Pancreas (tissue), 10 donors: Measurements from ENCODE around the gene EFNA5. TPM values are rescaled to one million over a fixed set of nuclear protein-coding genes. Genes with fewer than 3 reads are reported as not detected.

Experiments
- ATAC-seq, 4 donors: fragments of 200-7000 bp; cut with Tn5 transposase; one replicate each; pipeline versions ENCODE4 v1.8.0 to v1.9.1; 2020; ENCODE audit warnings: mild to moderate bottlenecking in 4 of 4, moderate library complexity in 4 of 4
- DNase-seq, 6 donors: peaks; one replicate each; pipeline ENCODE4 v3.0.0-alpha.2; 2020
- FAIRE-seq: peaks from 2 replicates; lab custom pipeline; 2012; peaks lifted over from hg19 to GRCh38; lab: Jason Lieb, UNC
- H3K27ac ChIP-seq, 4 donors: fragments of 200-600 bp; sonication (generic); 1 replicate in 3 of 4; 2 replicates in 1 of 4; pipeline versions ENCODE4 v1.5.0 to v1.8.0; 2020
- H3K27me3 ChIP-seq, 4 donors: fragments of 200-600 bp; one replicate each; pipeline ENCODE4 v1.8.0; 2021
- H3K36me3 ChIP-seq, 3 donors: fragments of 200-600 bp; sonication (generic) in 1 of 3; one replicate each; pipeline versions ENCODE4 v1.5.0 to v1.8.0; 2020 to 2021
- H3K4me1 ChIP-seq, 3 donors: fragments of 200-600 bp; one replicate each; pipeline ENCODE4 v1.8.0; 2021
- H3K4me3 ChIP-seq, 4 donors: fragments of 200-600 bp; sonication (generic) in 2 of 4; one replicate each; pipeline versions ENCODE4 v1.5.0 to v1.8.0; 2020 to 2021
- H3K9me3 ChIP-seq, 4 donors: fragments of 200-600 bp; one replicate each; pipeline ENCODE4 v1.8.0; 2021
- CTCF ChIP-seq, 4 donors: fragments of 200-600 bp; sonication (generic) in 3 of 4; IDR thresholded peaks; one replicate each; pipeline versions ENCODE4 v1.5.0 to v1.8.0; 2021; ENCODE audit warnings: antibody characterized with exemption in 4 of 4
- WGBS, 2 donors: extraction: QIAGEN DNeasy Blood & Tissue Kit; methylation state at CpG; one replicate each; pipeline ENCODE4 v1.1.7; 2013; 5-methylcytosine and 5-hydroxymethylcytosine counted together
- intact Hi-C, 3 donors: fragments of 100-400 bp; cut with DNase I; formaldehyde crosslinking; loops; one replicate each; pipeline versions ENCODE4 v1.11.1 to v1.14.2; 2022
- polyA plus RNA-seq, 2 donors: library from polyadenylated mRNA; stranded (reverse); fragments of 200-250 nt; gene quantifications; one replicate each; pipeline ENCODE4 v1.2.3, GENCODE V29; 2013
- total RNA-seq, 6 donors: library from RNA; stranded (reverse); fragmentation: NEBNext Ultra II Directional in 4 of 6; extraction: Animal tissue kit (Norgen Biotek cat#: 25700) in 4 of 6; gene quantifications; one replicate each; pipeline versions ENCODE4 v1.2.1 to v1.2.4, GENCODE V29; 2021 to 2023
- donor health status: healthy with polysubstance abuse.
- donor health status: DM: no; HTN: no; CAD: no; lungs with moderate emphysema.
- donor health status: DM: no; HTN: no; CAD: no.
- donor health status: control.
- donor health status: control.
- donor health status: Bipolar disorder and iron deficiency.
- donor health status: DM: yes; HTN: yes; CAD: no.
- donor health status: DM: no; HTN: no; CAD: no.
- donor health status: DM: no; HTN: no; CAD: no.
- donor health status: DM: yes; HTN: yes; CAD: no.

The EFNA5 gene
- total and polyA plus RNA-seq, 8 donors: 0.23 to 3.8 (median 2.1) TPM

- FAIRE-seq: no peak
- no peaks in the 10 kb centered on the region for H3K27me3 ChIP-seq
- H3K4me1 ChIP-seq: no peaks in the 10 kb centered on the region
- H3K36me3 ChIP-seq: no peaks in the 10 kb centered on the region
- 84 to 100% methylated on average over 1 of the region's 1 CpG for WGBS, 2 donors
- DNase-seq: no peak
- no peak for ATAC-seq
- no peak overlapping the region for H3K27ac ChIP-seq
- intact Hi-C loops: no loop called here
- no peak overlapping the region for H3K4me3 ChIP-seq
- no peak for TF ChIP-seq CTCF (IDR thresholded peaks at IDR 0.05)
- H3K9me3 ChIP-seq: no peaks in the 10 kb centered on the region
Measured at GRCh38 chr5:107687404-107687803, 16.7 kb upstream of the EFNA5 start.

- Histone ChIP-seq H3K4me3 (no peak overlapping the region), H3K9me3 (no peaks in the 10 kb centered on the region), H3K36me3 (no peaks in the 10 kb centered on the region), H3K27me3 (peaks cover 0 to 4% (median 0%) of the 10 kb centered on the region in 4 donors), H3K27ac (no peak overlapping the region), H3K4me1 (no peaks in the 10 kb centered on the region)
- ATAC-seq (no peak), DNase-seq (no peak), FAIRE-seq (no peak)
- TF ChIP-seq CTCF (IDR thresholded peaks at IDR 0.05): no peak
- 46 to 65% methylated on average over 3 of the region's 3 CpGs for WGBS, 2 donors
- intact Hi-C loops: no loop called here
Measured at GRCh38 chr5:107682533-107682932, 11.8 kb upstream of the EFNA5 start.

GRCh38 chr5:107680799-107681198 lies 10.1 kb upstream of the EFNA5 start:
- no peaks in the 10 kb centered on the region for H3K36me3 ChIP-seq
- DNase-seq: no peak
- no peak for FAIRE-seq
- TF ChIP-seq CTCF (IDR thresholded peaks at IDR 0.05): no peak
- no peak overlapping the region for H3K4me3 ChIP-seq
- H3K4me1 ChIP-seq: no peaks in the 10 kb centered on the region
- WGBS, 2 donors: 63 to 68% methylated on average over 4 of the region's 4 CpGs
- H3K27ac ChIP-seq: no peak overlapping the region
- intact Hi-C loops: no loop called here
- H3K9me3 ChIP-seq: no peaks in the 10 kb centered on the region
- H3K27me3 ChIP-seq: peaks cover 0 to 9% (median 0%) of the 10 kb centered on the region in 4 donors
- ATAC-seq: no peak

GRCh38 chr5:107680099-107680498 lies 9.4 kb upstream of the EFNA5 start:
- H3K4me1 ChIP-seq: no peaks in the 10 kb centered on the region
- peaks cover 0 to 16% (median 0%) of the 10 kb centered on the region in 4 donors for H3K27me3 ChIP-seq
- FAIRE-seq: no peak
- intact Hi-C loops: no loop called here
- ATAC-seq: no peak
- H3K27ac ChIP-seq: no peak overlapping the region
- no peak for TF ChIP-seq CTCF (IDR thresholded peaks at IDR 0.05)
- H3K4me3 ChIP-seq: no peak overlapping the region
- no peaks in the 10 kb centered on the region for H3K9me3 ChIP-seq
- no peak for DNase-seq
- H3K36me3 ChIP-seq: no peaks in the 10 kb centered on the region

GRCh38 chr5:107676702-107677101 lies 6.0 kb upstream of the EFNA5 start:
- Histone ChIP-seq H3K27ac (no peak overlapping the region), H3K4me3 (no peak overlapping the region), H3K4me1 (no peaks in the 10 kb centered on the region), H3K27me3 (peaks cover 0 to 29% (median 0%) of the 10 kb centered on the region in 4 donors), H3K36me3 (no peaks in the 10 kb centered on the region), H3K9me3 (no peaks in the 10 kb centered on the region)
- DNase-seq (no peak), FAIRE-seq (no peak), ATAC-seq (no peak)
- TF ChIP-seq CTCF (IDR thresholded peaks at IDR 0.05): no peak
- intact Hi-C loops: no loop called here
